ENCODE results near the gene PNPLA1.

- TF ChIP-seq CTCF (IDR thresholded peaks at IDR 0.05; ENCODE audit: low read depth, low read length, poor library complexity, severe bottlenecking) (no peak), EZH2phosphoT487 (IDR thresholded peaks at IDR 0.05; ENCODE audit: borderline replicate concordance, low read length) (no peak)
Measured at GRCh38 chr6:36226438-36227047, 43.3 kb upstream of the PNPLA1 start.
